SK-N-DZ (cell line): Measurements from ENCODE around the gene MMP17.

ENCODE experiments used
- DNase-seq: peaks from one replicate; pipeline ENCODE4 v3.0.0-alpha.2; 2015; ENCODE audit warnings: low spot score

MMP17 gene

DNA sequence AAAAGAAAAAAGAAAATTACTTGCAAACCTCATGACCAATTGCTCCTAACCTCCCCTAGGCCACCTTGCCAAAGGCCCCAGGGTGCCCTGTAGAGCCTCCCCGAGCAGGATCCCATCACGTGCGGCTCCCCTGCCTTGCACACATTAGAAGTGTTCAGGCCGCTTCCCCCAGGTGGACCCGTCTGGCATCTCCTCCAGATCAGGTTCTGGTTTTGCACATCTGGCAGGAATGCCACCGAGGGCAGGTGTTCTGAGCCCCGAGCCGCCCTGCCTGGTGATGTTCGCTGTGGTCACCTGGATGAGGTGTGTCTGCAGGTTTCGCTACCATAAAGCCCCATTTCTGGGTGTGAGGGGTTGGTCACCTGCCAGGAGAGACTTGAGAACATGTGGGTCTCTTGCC, 19.3 kb downstream of the MMP17 start:
- no peak for DNase-seq

DNA sequence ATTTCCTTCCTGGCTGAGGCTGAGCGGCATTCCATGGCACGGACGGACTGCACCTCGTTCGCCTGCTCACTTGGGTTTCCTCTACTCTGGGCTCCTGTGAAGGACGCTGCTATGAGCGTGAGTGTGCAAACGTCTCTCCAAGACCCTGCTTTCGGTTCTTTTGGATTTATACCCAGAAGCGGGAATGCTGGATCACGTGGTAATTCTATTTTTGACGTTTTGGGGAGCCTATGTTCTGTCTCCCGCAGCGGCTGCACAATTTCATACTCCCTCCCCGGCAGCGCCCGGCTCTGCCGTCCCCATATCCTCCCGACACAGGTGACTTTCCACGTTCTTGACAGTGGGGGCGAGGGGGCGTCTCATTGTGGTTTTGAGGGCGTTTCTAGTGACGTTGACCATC, 20.6 kb downstream of the MMP17 start:
- DNase-seq: no peak

DNA sequence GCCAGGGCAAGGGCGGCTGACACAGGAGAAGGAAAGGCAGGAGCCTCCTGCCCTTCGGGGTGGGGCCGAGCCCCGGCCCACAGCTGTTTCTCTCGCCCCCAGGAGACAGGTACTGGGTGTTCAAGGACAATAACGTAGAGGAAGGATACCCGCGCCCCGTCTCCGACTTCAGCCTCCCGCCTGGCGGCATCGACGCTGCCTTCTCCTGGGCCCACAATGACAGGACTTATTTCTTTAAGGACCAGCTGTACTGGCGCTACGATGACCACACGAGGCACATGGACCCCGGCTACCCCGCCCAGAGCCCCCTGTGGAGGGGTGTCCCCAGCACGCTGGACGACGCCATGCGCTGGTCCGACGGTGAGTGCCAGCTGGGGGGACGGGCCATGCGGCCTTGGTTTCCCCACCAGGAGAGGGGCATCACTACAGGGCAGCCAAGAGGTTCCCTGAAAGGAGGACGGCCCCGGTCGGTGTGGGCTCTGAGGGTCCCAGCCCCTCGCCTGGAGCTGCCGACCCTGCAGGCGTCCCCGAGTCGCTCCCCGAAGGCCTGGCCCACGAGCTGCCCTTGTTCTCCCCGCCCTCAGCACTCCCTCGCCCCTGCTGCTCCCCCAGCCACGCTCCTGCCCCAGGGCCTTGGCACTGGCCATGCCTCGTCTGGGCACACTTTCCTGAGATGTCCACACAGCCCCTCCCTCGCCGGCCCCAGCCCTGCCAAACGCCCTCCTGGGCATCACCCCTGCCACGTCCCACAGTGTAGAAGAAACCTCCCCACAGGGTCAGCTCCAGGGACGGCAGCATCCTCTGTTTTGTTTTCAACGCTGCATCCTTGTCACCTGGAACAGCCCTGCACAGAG, 21.7 kb downstream of the MMP17 start:
- no peak for DNase-seq

DNA sequence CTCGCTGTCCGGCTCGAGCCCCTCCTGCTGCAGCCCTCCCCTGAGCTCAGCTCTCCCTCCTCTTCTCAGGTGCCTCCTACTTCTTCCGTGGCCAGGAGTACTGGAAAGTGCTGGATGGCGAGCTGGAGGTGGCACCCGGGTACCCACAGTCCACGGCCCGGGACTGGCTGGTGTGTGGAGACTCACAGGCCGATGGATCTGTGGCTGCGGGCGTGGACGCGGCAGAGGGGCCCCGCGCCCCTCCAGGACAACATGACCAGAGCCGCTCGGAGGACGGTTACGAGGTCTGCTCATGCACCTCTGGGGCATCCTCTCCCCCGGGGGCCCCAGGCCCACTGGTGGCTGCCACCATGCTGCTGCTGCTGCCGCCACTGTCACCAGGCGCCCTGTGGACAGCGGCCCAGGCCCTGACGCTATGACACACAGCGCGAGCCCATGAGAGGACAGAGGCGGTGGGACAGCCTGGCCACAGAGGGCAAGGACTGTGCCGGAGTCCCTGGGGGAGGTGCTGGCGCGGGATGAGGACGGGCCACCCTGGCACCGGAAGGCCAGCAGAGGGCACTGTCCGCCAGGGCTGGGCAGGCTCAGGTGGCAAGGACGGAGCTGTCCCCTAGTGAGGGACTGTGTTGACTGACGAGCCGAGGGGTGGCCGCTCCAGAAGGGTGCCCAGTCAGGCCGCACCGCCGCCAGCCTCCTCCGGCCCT, 22.8 kb downstream of the MMP17 start:
- DNase-seq: no peak

DNA sequence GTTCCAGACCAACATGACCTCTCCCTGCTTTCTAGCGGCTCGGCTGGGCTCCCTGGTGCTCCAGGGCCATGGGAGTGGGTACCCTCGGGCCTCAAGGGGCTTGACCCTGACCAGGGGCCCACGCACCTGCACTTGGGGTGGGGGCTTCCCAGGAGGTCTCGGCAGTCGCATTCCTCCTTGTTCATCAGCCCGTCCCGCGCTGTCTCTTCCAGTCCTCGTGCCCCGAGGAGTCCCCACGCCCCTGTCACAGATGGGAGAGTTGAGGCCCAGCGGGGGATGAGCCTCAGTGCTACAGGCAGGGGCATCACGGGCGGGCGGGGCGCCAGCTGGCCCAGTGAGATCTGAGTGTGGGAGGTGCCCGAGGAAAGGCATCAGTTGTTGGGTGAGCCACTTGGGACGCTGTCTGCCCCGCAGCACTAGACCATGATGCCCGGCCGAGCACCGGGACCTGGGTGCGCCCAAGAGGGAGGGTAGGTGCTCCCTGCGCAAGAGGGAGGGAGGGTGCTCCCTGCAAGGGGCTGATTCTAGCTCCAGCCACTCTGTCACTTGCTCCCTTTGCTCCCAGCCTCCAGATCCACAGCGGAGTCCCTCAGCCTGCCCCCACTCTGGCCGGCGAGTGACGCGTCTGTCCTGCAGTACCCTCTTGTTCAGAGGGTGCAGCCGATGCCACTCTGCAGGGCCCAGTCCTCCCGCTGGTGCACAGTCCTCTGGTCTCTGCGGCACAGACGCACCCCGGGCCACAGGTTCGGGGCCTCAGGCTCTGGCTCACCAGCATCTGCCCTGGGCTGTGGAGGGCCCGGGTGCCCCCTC, 23.8 kb downstream of the MMP17 start:
- DNase-seq: no peak

DNA sequence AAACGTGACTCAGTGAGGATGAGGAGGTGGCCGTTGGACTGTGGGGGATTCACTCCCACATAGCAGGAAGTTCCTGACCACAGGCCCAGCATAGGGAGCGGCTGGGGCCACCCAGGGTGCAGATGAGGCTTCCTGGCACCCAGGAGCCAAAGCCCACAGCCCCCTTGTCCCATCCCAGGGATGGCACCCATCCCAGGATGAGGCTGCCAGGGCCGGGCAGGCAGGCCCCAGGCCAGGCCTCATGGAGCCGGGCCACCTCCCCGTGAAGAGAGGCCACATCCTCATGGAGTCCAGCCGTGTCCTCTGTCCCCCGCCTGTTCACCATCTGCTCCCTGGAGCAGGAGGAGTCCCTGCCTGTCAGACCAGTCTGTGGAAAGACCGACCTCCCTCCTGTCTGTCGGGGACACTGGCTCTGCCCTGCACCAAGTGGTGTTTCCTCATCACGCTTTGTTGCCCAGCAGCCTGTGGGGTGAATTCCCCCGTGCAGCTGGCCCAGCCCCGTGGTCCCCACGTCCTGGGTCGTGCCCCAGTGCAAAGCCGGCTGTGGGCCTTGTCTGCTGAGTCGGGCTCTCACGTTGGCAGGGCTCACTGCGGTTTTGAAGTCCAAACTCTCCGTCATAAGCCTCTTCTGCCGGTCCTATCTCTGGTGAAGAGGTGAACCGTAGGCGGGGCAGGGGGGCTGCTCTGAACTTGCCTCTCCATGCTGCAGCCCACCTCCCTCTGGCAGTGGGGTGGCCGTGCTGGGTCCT, 24.5 kb downstream of the MMP17 start:
- no peak for DNase-seq

DNA sequence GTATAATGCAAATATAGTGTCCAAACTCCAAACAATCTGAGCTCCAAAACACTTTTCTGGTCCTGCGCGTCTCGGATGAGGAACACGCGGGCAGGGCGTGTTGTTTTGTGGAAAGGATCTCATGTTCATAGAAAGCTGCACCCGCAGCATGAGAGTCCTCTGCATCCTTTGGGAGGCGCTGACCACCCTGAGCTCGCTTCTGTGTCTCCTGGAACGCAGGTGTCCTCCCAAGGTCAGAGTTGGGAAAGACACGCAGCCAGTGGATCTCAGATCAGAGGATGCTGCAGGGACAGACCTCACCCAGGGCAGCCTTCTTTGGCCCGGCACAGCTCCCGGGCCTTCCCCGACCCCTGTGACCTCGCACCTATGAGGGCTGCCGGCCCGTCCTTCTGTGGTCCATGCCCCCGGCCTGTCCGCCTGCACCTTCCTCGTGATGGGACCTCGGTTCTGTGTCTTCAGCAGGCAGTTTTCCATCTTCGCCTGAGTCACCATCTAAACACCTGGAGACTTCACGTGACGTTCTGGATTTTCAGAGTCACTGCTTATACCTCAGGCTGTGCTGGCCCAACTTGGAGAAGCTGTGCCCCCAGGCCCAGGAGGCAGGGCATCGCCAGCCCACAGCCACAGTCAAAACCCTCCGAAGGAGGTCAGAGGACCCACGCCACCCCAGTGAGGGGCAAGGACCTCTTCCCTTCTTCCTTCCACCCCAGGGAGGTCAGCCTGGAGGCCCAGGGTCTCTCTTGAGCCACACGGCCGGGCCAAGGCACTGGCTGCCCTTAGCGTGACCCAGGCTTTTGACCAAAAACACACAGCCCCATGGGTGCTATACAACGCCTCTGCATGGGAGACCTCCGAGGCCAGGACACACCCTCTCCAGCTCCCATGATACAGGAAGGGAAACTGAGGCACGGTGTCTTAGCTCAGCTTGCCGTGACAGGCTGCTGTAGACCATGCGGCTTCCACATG, 25.9 kb downstream of the MMP17 start:
- no peak for DNase-seq

DNA sequence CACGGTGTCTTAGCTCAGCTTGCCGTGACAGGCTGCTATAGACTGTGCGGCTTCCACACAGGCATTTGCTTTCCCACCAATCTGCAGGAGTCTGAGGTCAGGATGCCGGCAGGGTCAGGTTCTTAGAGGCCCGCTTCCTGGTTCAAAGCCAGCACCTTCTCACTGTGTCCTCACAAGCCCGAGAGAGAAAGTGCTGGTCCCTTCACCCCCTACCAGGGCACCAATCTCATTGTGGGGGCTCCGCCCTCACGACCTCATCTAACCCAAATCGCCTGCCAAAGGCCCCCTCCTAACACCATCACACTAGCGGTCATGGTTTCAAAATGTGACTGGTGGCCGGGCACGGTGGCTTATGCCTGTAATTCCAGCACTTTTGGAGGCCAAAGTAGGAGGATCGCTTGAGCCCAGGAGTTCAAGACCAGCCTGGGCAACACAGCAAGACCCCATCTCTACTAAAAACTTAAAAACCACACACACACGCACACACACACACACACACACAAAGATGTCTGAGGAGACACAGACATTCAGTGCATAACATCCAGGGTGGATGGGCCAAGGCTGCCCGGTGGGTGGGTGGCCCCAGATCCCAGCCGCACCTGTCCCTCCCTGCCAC, 26.8 kb downstream of the MMP17 start:
- no peak for DNase-seq

DNA sequence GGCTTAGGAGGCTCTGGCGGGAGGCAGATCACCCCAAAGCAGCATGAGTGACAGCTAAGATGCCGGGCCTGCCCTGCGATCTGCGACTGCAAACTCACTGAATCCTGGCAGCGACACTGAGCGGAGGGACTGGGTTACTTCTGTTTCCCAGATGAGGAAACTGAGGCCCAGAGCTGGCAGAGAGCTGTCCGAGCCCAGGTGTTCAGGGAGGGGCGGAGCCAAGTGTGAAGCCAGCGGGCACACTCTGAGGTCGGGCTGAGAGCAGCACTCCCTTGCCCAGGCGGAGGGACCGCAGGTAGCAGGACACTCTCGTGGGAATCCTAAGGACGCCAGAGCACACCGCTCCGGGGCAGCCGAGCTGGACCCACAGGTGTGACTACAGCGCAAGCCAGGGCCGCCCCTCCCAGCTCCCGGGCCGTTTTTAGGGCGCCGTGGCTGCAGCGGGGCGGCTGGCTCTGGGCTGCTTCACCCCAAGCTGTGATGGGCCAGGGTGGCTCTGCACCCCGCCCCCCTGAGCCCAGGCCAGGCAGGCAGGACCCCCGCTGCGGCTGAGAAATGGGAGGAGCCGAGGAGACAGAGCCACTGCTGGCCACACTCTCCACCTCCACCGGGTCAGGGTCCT, 27.4 kb downstream of the MMP17 start:
- DNase-seq: no peak

DNA sequence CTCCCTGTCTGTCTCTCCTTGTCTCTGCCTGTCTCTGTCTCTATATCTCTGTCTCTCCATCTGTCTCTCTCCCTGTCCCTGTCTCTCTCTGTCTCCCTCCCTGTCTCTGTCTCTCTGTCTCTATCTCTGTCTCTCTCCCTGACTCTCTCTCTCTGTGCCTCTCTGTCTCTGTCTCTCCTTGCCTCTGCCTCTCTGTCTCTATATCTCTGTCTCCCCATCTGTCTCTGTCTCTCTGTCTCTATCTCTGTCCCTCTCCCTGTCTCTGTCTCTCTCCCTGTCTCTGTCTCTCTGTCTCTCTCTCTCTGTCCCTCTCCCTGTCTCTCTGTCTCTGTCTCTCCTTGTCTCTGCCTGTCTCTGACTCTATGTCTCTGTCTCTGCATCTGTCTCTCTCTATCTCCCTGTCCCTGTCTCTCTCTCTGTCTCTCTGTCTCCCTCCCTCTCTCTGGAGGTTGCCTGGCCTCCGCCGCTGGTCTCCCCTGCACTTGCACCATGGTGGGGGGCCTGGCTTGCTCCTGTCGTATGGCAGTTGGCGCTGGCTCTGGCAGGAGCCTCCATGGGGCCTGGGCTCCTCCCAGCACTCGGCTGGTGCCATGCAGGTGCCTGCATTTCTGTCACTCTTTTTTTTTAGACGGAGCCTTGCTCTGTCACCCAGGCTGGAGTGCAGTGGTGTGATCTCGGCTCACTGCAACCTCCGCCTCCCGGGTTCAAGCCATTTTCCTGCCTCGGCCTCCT, 28.3 kb downstream of the MMP17 start:
- no peak for DNase-seq

DNA sequence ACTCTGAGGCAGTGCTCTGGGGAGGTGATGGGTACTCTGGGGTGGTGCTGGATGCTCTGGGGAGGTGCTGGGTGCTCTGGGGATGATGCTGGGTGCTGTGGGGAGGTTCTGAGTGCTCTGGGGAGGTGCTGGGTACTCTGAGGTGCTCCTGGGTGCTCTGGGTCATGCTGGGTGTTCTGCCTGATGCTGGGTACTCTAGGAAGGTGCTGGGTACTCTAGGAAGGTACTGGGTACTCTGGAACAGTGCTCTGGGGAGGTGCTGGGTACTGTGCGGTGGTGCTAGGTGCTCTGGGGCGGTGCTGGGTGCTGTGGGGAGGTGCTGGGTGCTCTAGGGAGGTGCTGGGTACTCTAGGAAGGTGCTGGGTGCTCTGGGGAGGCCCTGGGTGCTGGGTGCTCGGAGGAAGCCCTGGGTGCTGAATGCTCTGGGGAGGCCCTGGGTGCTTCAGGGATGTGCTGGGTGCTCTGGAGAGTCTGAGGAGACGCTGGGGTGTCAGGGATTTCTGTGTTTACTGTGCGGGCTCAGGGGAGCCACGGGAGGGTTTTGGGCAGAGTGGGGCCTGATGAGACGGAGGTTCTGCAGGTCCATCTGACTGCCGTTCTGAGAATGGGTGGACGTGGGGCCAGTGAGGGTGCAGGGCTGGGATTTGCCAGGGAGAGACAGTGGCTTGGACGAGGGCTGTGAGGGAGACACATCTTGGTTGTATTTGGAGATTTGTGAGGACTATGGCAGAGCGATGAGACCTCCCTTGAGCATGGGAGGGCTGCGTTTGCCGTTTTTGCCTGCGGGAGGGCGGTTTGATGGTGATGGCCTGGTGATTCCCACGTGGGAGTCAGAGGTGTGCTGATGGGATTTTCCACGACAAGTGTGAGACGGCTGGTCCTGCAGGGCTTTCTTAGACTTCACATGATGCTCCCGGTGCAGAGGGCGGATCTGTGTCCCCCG, 30.0 kb downstream of the MMP17 start:
- no peak for DNase-seq

DNA sequence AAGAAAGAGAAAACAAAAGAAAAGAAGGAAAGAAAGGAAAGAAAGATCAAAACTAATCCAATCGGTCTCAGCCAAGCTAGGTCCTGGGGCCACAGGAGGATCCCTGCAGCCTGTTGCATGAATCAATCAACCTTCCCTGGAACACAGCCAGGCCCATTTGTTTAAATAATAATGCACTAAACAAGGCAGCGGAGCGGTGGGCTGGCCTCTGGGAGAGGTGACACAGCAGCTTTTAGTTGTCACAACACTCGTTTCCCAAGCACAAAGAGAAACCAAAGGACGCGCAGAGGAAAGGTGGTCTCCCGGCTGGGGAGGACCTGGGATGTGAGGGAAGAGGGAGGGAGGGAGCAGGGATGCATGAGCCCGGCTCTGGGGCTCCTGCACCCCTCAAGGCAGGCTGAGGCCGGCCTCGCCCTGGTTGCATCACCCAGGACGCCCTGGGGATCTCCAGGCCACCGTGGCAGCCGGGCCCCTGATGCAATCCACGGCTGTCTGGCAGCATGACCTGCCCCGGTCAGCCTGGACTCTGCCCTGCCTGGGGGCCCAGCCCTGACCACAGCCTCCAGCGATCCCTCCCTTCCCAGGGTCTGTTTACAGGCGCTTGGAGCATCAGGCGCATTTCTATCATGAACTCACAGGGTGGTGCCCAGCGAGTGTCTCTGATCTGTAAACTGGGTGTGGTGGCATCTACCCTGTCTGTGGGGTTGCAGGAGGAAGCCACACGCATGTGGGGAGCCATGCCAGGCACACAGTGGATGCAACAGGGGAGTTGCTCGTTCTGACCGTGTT, 32.5 kb downstream of the MMP17 start:
- DNase-seq: peak; percentile 58

DNA sequence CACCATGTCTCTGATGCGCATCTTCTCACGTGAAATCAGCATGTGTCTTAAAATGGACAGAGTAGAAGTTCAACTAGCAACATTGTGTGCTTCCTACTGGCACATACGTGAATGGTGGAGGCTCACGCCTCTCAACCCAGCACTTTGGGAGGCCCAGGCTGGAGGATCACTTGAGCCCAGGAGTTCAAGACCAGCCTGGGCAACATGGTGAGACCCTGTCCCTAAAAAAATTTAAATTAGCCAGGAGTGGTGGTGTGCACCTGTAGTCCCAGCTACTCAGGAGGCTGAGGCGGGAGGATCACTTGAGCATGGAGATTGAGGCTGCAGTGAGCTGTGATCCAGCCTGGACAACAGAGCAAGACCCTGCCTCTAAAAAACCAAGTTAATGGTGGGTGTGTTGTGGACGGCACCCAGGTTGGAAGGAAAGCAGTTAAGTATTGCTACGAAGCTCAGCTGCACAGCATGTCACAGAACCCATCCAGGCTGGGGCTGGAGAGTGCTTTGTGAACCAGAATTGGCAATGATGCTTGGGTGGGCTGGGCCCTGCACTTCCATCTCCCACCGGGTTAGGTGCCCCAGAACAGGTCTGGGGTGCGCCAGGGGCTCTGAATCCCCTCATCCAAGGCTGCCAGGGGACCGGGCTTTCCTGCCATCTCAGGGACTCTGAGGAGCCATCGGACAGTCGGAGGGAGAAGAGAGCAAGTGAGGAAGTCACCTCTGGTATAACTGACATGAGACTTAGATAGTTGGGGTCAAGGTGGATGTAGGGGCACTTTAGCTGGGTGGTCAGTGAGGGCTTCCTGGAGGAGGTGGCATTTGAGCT, 33.3 kb downstream of the MMP17 start:
- no peak for DNase-seq

DNA sequence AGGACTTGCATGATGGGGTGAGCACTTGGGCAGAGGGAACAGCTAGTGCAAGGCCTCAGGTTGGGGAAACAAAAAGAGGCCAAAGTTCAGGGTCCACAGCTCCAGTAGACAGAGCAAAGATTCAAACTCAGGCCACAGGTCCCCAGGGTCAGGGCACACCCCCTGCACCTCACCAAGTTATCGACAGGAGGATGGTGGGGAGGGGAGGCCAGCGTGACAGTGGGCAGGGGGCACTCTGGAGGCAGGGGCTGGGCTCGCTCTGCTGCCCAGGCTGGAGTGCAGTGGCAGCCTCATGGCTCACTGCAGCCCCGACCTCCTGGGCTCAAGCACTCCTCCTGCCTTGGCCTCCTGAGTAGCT, 33.9 kb downstream of the MMP17 start:
- DNase-seq: no peak

DNA sequence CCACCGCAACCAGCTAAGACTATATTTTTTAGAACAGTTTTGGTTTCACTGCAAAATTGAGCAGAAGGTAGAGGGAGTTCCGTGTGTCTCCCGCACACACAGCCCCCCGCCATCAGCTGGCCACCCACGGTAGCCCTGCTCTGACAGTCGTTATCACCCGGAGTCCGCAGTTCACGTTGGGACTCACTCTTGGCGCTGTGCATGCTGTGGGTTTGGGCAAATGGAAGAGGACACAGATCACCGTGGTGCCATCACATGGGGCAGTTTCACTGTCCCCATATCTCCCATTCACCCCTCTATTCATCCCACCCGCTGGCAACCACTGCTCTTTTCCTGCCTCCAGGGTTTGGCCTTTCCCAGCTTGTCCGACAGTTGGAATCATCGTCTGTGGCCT, 34.4 kb downstream of the MMP17 start:
- no peak for DNase-seq
